GM21529 (cell line): Measurements from ENCODE around the gene NPIPB9.

Experiments used
- ATAC-seq: cut with Tn5 transposase; IDR thresholded peaks from one replicate; pipeline ENCODE4 v1.9.1; 2021; ENCODE audit not compliant: unreplicated experiment

NPIPB9 gene

GRCh38 chr16:28821874-28822519, 70.4 kb downstream of the NPIPB9 start:
- no peak for ATAC-seq
